ENCODE data around the gene TAOK3.
"Not testable (repeated sequence)": the region's sequence is repeated elsewhere in the genome, so short reads cannot be mapped to it uniquely, and the experiment has no call there.

Gene TAOK3

DNA sequence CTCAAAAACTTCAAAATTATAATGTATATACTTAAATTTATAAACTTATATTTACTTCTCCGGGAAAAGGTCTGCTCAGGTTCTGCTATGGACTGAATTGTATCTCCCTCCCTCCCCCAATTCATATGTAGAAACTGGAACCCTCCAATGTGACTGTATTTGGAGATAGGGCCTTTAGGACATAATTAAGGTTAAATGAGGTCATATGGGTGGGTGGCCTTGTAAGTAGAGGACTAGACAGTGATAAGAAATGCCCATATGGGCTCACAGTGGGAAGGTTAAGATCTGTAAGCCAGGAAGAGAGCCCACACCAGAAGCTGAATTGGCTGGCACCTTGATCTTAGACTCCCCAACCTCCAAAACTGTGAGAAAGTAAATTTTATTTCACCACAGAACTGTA is 84.5 kb downstream of the TAOK3 start:
- DNase-seq: no peak

DNA sequence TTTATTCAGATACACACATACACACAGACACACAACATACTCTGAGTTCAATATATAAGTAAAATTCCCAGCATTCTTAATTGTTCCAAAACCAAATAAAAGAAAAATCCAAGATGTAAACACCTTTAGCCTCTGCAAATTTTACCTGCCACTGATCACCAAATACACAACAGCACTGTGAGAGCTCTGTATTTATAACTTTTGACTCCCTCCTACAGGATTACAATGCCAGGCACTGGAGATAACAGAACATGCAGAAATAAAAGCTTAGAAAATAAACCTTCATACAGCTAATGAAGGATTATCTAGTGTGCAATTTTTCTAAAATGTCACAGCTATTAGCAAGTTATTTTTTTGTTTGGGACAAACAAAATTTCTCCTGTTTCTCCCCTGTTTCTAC is 85.0 kb downstream of the TAOK3 start:
- no peak for DNase-seq

DNA sequence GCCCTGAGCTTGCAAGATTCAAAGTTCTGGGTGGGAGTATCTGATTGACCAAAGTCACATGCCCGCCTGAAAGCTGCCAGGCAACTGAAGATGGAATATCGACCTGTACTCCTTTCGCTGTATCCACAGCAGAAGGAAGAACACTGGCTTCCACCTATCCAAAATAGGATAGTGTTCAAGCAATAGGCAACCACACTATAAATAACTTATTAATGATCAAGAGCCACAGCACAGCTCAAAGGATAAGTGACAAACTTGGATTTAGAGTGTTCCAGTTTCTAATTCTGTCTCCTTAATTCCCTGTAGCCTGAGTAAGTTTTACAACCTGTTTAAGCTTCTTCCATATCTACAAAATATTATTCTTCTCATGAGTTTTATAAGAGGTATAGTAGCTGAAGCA is 89.9 kb downstream of the TAOK3 start:
- no peak for DNase-seq

DNA sequence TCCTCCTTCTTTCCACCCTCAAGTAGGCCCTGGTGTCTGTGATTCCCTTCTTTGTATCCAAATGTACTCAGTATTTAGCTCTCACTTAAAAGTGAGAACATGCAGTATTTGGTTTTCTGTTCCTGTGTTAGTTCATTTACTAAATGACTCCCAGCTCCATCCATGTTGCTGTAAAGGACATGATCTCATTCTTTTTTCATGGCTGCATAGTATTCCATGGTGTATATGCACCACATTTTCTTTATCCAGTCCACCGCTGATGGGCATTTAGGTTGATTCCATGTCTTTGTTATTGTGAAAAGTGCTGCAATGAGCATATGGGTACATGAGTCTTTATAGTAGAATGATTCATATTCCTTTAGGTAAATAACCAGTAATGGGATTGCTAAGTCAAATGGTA is 94.4 kb downstream of the TAOK3 start:
- DNase-seq: not testable (repeated sequence)

GRCh38 chr12:118274066-118274465 is 98.6 kb downstream of the TAOK3 start:
- no peak for DNase-seq

GRCh38 chr12:118271770-118272417 is 100.8 kb downstream of the TAOK3 start:
- no peak for DNase-seq

- no peak for DNase-seq
Measured at GRCh38 chr12:118271183-118271582, 101.5 kb downstream of the TAOK3 start.

DNA sequence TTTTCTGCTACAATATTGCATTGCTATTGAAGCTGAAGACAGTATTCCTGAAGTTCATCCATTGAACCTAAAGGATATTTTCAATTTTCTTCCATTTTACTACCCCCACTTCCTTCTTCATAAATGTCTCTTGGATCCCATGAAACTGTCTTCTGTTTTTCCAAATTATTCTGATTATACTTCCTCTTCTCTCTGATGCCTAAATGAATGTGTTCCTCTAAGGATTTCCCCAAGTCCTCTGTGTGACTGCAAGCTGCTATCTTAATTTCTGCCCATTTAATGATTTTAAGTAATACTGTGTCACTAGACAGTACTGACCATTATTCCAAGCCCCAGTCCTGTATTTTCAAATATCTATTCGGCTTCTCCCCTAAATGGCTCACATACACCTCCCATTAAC is 102.9 kb downstream of the TAOK3 start:
- no peak for DNase-seq

DNA sequence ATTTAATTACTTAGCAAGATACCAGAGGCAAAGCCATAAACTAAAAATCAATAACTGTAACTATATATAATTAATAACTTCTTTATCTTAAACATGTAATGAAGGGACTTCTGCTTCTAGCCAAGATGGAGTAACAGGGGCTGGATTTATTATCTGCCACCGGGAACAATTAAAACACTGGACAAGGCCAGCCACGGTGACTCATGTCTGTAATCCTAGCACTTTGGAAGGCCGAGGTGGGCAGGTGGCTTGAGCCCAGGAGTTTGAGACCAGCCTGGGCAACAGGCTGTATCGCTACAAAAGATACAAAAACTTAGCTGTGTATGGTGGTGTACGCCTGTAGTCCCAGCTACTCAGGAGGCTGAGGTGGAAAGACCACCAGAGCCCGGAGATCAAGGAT is 113.6 kb downstream of the TAOK3 start:
- DNase-seq: no peak

GRCh38 chr12:118256352-118256751 is 116.4 kb downstream of the TAOK3 start:
- DNase-seq: no peak

DNA sequence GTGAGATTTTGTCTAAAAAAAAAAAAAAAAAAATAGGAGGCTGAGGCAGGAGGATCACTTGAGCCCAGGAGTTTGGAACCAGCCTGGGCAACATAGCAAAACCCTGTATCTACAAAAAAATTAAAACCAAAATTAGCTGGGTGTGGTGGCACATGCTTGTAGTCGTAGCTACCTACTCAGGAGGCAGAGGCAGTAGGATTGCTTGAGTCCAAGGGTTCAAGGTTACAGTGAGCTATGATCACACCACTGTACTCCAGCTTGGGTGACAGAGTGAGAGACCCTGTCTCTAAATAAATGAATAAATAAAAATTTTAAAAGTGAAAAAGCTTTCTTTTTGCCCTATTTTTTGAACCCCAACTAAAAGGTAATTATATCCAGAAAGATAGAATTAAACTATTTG is 123.2 kb downstream of the TAOK3 start:
- DNase-seq: no peak

DNA sequence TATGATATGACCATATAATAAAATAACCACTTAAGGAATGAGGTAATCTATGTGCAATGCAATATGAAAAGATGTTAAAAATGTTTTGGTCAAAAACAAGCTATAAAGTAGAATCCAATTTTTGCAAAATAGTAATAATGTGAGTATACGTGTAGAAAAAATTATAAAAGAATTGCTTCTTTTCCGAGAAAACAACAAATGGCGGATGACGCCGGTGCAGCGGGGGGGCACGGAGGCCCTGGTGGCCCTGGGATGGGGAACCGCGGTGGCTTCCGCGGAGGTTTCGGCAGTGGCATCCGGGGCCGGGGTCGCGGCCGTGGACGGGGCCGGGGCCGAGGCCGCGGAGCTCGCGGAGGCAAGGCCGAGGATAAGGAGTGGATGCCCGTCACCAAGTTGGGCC is 126.8 kb downstream of the TAOK3 start:
- DNase-seq: not testable (repeated sequence)

DNA sequence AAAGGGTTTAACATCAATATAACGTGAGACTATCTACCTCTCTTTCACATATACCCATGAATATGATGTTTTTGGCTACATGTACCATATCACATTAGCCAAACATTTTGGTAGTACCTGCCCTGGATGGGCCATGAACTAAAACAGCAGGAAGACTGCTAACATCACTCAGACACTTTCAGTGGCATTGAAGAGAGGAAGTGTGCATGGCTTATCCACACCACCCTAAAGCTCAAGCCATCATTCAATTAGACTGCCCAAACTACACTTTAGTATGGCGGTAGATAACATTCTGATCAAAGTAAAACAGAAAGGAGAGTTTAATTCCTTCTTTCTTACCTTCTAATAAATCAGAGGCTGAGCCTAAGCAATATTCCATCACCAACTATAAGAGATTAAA is 133.8 kb downstream of the TAOK3 start:
- no peak for DNase-seq

DNA sequence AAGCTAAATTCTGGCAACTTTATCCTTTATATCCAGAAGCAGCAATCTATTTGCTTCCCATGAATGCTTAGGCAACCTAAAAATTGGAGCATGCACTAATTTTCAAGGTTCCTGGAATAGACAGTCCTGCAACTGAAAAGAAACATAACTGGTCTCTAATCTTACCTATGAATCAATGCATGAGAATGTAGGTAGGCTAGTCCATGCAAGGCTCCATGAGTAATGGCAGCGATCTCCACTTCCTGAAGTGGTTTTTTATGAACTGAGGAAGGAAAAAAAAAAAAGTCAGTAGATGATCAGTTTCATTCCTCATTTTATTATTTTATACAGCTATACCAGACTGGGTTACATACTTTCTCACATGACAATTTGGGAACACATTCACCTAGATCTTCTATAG is 134.8 kb downstream of the TAOK3 start:
- DNase-seq: peak; percentile 19

- DNase-seq: no peak
Measured at GRCh38 chr12:118237052-118237665, 135.5 kb downstream of the TAOK3 start.

- DNase-seq: no peak
Measured at GRCh38 chr12:118220702-118221101, 152.0 kb downstream of the TAOK3 start.

DNA sequence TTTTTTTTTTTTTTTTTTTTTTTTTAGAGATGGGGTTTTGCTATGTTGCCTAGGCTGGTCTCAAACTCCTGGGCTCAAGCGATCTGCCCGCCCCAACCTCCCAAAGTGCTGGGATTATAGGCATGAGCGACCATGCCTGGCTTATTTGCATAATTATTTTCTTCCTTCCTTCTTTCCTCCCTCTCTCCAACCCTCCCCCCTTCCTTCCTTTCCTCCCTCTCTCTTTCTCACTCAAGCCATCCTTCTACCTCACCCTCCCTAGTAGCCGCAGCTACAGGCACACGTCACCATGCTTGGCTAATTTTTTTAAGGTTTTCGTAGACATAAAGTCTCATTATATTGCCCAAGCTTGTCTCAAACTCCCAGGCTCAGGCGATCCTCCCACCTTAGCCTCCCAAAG is 152.9 kb downstream of the TAOK3 start:
- no peak for DNase-seq

- no peak for DNase-seq
Measured at GRCh38 chr12:118219106-118219505, 153.6 kb downstream of the TAOK3 start.

DNA sequence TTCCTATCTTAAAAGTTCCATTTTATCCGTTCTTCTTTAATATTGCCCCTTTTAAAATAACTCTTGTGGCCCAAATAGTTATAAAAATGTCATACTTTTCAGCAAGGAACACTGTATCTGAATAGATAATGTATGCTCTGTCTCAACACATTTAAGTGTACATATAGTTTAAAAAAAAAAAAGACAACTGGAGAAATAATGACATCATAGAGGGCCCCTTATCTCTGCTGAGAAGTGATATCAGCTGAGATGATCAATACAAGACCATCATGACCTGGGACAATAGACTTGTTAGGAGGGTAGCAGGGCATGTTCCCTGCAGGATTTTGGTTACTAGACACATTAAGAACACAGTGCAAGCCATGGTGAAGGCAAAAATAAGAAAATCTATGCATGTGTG is 159.3 kb downstream of the TAOK3 start:
- DNase-seq: no peak

GRCh38 chr12:118212606-118213005 is 160.1 kb downstream of the TAOK3 start:
- DNase-seq: no peak

- DNase-seq: no peak
Measured at GRCh38 chr12:118206107-118206412, 166.6 kb downstream of the TAOK3 start.

DNA sequence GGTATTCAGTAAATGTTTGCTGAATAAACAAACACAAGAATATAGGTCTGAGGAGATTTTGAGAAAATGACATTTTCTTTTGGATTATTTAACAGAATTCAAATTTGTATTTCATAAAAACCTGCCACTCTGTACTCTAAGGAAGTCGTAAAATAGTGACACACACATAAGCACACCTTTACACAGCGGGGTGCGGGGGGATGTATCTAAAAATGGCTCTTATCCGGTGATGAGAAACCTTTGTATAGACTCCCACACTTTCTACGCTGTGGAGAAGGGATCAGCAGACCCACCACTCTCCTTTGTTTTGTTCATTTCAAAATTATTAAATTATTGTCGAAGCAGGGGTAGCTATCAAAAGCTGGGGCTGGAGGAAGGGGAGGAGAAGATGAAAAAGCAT is 178.7 kb downstream of the TAOK3 start:
- DNase-seq: no peak

- no peak for DNase-seq
Measured at GRCh38 chr12:118193477-118193876, 179.2 kb downstream of the TAOK3 start.

GRCh38 chr12:118190266-118190665 is 182.4 kb downstream of the TAOK3 start:
- DNase-seq: peak; percentile 34

DNA sequence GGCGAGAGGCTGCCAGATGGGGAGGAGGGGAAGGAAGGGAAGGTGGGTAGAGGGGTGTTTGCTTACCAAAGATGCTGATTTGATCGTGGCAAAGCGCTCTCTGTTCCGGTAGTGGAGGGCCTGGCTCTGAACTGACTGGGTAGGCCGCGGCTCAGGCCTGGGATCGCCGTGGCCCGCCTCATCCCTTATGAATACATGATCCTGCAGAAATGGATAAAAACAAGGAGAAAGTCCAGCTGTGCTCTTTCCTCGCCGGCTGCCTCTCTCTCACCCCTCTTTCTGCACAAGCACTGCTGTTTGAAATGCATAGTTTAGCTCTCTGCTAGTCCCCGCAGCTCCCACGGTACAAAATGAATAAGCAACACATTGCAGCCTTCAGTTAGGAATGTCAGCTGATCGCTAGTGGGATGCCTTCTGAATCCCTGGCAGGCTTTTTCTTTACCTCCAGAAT is 182.9 kb downstream of the TAOK3 start:
- DNase-seq: peak; percentile 58

Measured in kidney glomerular epithelial cell (primary cell).